MM.1S (cell line): ENCODE measurements around the gene MS4A15.

Source experiments
- DNase-seq: peaks from one replicate; pipeline ENCODE4 v3.0.0-alpha.2; 2015
- H2AFZ ChIP-seq: fragments of 300-600 bp; sonication (generic); 2 replicates; pipeline ENCODE4 v1.6.0; 2016; ENCODE audit warnings: antibody characterized with exemption, low read length
- H3F3A ChIP-seq: fragments of 300-600 bp; sonication (generic); 2 replicates; pipeline ENCODE4 v1.6.1; 2016; ENCODE audit warnings: mild to moderate bottlenecking, antibody characterized with exemption, low read length, moderate library complexity, mixed read lengths; ENCODE audit not compliant: insufficient read depth
- H3K27ac ChIP-seq: fragments of 300-600 bp; sonication (generic); 2 replicates; pipeline ENCODE4 v1.5.1; 2016; ENCODE audit warnings: mild to moderate bottlenecking, low read length
- H3K27me3 ChIP-seq: fragments of 300-600 bp; sonication (generic); replicated peaks from 2 replicates; pipeline ENCODE4 v1.6.0; 2016; ENCODE audit warnings: low read length; ENCODE audit not compliant: insufficient read depth
- H3K36me3 ChIP-seq: fragments of 300-600 bp; sonication (generic); replicated peaks from 2 replicates; pipeline ENCODE4 v1.6.1; 2016; ENCODE audit warnings: mild to moderate bottlenecking, low read length, mixed read lengths; ENCODE audit not compliant: insufficient read depth
- H3K4me1 ChIP-seq: fragments of 300-600 bp; sonication (generic); 2 replicates; pipeline ENCODE4 v1.6.1; 2016; ENCODE audit warnings: low read length, mixed read lengths
- H3K4me2 ChIP-seq: fragments of 300-600 bp; sonication (generic); 2 replicates; pipeline ENCODE4 v1.6.0; 2016; ENCODE audit warnings: low read depth, low read length
- H3K4me3 ChIP-seq: fragments of 300-600 bp; sonication (generic); 2 replicates; pipeline ENCODE4 v1.5.1; 2016; ENCODE audit warnings: low read length, mixed read lengths
- H3K79me2 ChIP-seq: fragments of 300-600 bp; sonication (generic); 2 replicates; pipeline ENCODE4 v1.6.1; 2016; ENCODE audit warnings: mixed run types, low read length, mixed read lengths
- H3K9ac ChIP-seq: fragments of 300-600 bp; sonication (generic); 2 replicates; pipeline ENCODE4 v1.6.1; 2016; ENCODE audit warnings: low read length, mixed read lengths
- H3K9me2 ChIP-seq: fragments of 300-600 bp; sonication (generic); replicated peaks from 2 replicates; pipeline ENCODE4 v1.6.1; 2016; ENCODE audit warnings: mild to moderate bottlenecking, low read length, mixed read lengths; ENCODE audit not compliant: insufficient read depth
- H3K9me3 ChIP-seq: fragments of 300-600 bp; sonication (generic); replicated peaks from 2 replicates; pipeline ENCODE4 v1.6.1; 2016; ENCODE audit warnings: mild to moderate bottlenecking, low read length, mixed read lengths; ENCODE audit not compliant: insufficient read depth
- H4K20me1 ChIP-seq: fragments of 300-600 bp; sonication (generic); 2 replicates; pipeline ENCODE4 v1.6.1; 2016; ENCODE audit warnings: mild to moderate bottlenecking, low read length, moderate library complexity, mixed read lengths; ENCODE audit not compliant: insufficient read depth
- CTCF ChIP-seq: fragments of 300-600 bp; sonication (generic); IDR thresholded peaks from 2 replicates; pipeline ENCODE4 v1.5.1; 2016; ENCODE audit warnings: antibody characterized with exemption, low read length, mixed read lengths
- EZH2 ChIP-seq: fragments of 300-600 bp; sonication (generic); optimal IDR thresholded peaks from 2 replicates; pipeline ENCODE3; 2017; ENCODE audit warnings: low read depth, mild to moderate bottlenecking, antibody characterized with exemption, low read length, mixed read lengths
- EZH2phosphoT487 ChIP-seq: fragments of 300-600 bp; sonication (generic); IDR thresholded peaks from 2 replicates; pipeline ENCODE4 v1.6.1; 2018; ENCODE audit warnings: antibody characterized with exemption, low read length

The MS4A15 gene

GRCh38 chr11:60739114-60739513, 17.6 kb upstream of the MS4A15 start:
- H3K4me2 ChIP-seq, result no peak overlapping the region
- no peak overlapping the region for H3K9ac ChIP-seq
- H3K4me3 ChIP-seq, result no peak overlapping the region
- H2AFZ ChIP-seq, result no peak overlapping the region
- no peaks in the 10 kb centered on the region for H3K79me2 ChIP-seq
- no peak for DNase-seq
- H3K27me3 ChIP-seq, result no peaks in the 10 kb centered on the region
- H3F3A ChIP-seq, result no peaks in the 10 kb centered on the region
- no peaks in the 10 kb centered on the region for H3K4me1 ChIP-seq
- no peaks in the 10 kb centered on the region for H3K36me3 ChIP-seq
- H3K9me3 ChIP-seq, result no peaks in the 10 kb centered on the region
- no peaks in the 10 kb centered on the region for H4K20me1 ChIP-seq
- no peak for TF ChIP-seq EZH2
- no peak for TF ChIP-seq EZH2phosphoT487
- TF ChIP-seq CTCF, result no peak
- H3K27ac ChIP-seq, result no peak overlapping the region
- H3K9me2 ChIP-seq, result no peaks in the 10 kb centered on the region

GRCh38 chr11:60740573-60740972, 16.1 kb upstream of the MS4A15 start:
- Histone ChIP-seq H3K79me2 (no peaks in the 10 kb centered on the region), H3K36me3 (no peaks in the 10 kb centered on the region), H3K4me2 (no peak overlapping the region), H2AFZ (no peak overlapping the region), H3K9ac (no peak overlapping the region), H3K4me1 (no peaks in the 10 kb centered on the region), H3K9me3 (no peaks in the 10 kb centered on the region), H3F3A (no peaks in the 10 kb centered on the region), H4K20me1 (no peaks in the 10 kb centered on the region), H3K9me2 (no peaks in the 10 kb centered on the region), H3K27me3 (no peaks in the 10 kb centered on the region), H3K27ac (no peak overlapping the region), H3K4me3 (no peak overlapping the region)
- DNase-seq, result no peak
- TF ChIP-seq EZH2, result no peak

GRCh38 chr11:60741421-60741820, 15.2 kb upstream of the MS4A15 start:
- no peak overlapping the region for H3K27ac ChIP-seq
- H3K9me3 ChIP-seq, result no peaks in the 10 kb centered on the region
- no peak overlapping the region for H3K4me3 ChIP-seq
- no peak for DNase-seq
- H3F3A ChIP-seq, result no peaks in the 10 kb centered on the region
- no peaks in the 10 kb centered on the region for H3K4me1 ChIP-seq
- H3K9me2 ChIP-seq, result no peaks in the 10 kb centered on the region
- no peaks in the 10 kb centered on the region for H3K27me3 ChIP-seq
- no peak overlapping the region for H3K9ac ChIP-seq
- H3K79me2 ChIP-seq, result no peaks in the 10 kb centered on the region
- no peak overlapping the region for H3K4me2 ChIP-seq
- TF ChIP-seq EZH2 (no peak), EZH2phosphoT487 (no peak), CTCF (no peak)
- no peak overlapping the region for H2AFZ ChIP-seq
- no peaks in the 10 kb centered on the region for H4K20me1 ChIP-seq
- no peaks in the 10 kb centered on the region for H3K36me3 ChIP-seq

GRCh38 chr11:60743058-60743457, 13.6 kb upstream of the MS4A15 start:
- DNase-seq, result no peak
- no peak for TF ChIP-seq EZH2
- TF ChIP-seq CTCF, result no peak
- no peak for TF ChIP-seq EZH2phosphoT487
- no peaks in the 10 kb centered on the region for H3K4me1 ChIP-seq

More at GRCh38 chr11:60743058-60743457, 13.6 kb upstream of the MS4A15 start:
- no peak overlapping the region for H2AFZ ChIP-seq
- H3K9me3 ChIP-seq, result no peaks in the 10 kb centered on the region
- no peak overlapping the region for H3K4me3 ChIP-seq
- no peak overlapping the region for H3K9ac ChIP-seq
- H3K27me3 ChIP-seq, result no peaks in the 10 kb centered on the region
- no peaks in the 10 kb centered on the region for H3K36me3 ChIP-seq
- no peaks in the 10 kb centered on the region for H3K9me2 ChIP-seq
- no peaks in the 10 kb centered on the region for H3F3A ChIP-seq
- no peaks in the 10 kb centered on the region for H3K79me2 ChIP-seq
- no peak overlapping the region for H3K27ac ChIP-seq
- no peak overlapping the region for H3K4me2 ChIP-seq
- no peaks in the 10 kb centered on the region for H4K20me1 ChIP-seq
